A673 (cell line): Measurements from ENCODE around the gene LRRK1. TPM values are rescaled to one million over a fixed set of nuclear protein-coding genes. Genes with fewer than 3 reads are reported as not detected.

Experiments used
- BruUV-seq: library from RNA; stranded (reverse); fragments of 400-500 nt; replicated peaks from 2 replicates; lab custom pipeline; 2021; lab: Mats Ljungman, UMichigan
- CTCF ChIA-PET: fragments of 300-600 bp; sonication (Branson Sonifier 250); formaldehyde crosslinking; loops from one replicate; lab custom pipeline; 2022; ENCODE audit warnings: antibody characterized with exemption; lab: Charles Lee
- POLR2A ChIA-PET: fragments of 300-600 bp; sonication (Branson Sonifier 250); formaldehyde crosslinking; loops from one replicate; lab custom pipeline; 2022; ENCODE audit warnings: antibody characterized with exemption; ENCODE audit not compliant: low non-redundant PET; lab: Charles Lee
- DNase-seq: peaks from one replicate; pipeline ENCODE4 v3.0.0-alpha.2; 2015; ENCODE audit warnings: low spot score
- H3K27ac ChIP-seq: fragments of 200-600 bp; sonication (generic); 2 replicates; pipeline ENCODE4 v1.5.1; 2016; ENCODE audit warnings: mixed run types, low read depth, mild to moderate bottlenecking, mixed read lengths, antibody characterized with exemption, low read length; ENCODE audit not compliant: poor library complexity, severe bottlenecking
- H3K27me3 ChIP-seq: fragments of 200-600 bp; sonication (generic); replicated peaks from 2 replicates; pipeline ENCODE4 v1.6.1; 2017; ENCODE audit warnings: mixed run types, low read depth, mild to moderate bottlenecking, mixed read lengths, antibody characterized with exemption, low read length; ENCODE audit not compliant: insufficient read depth, poor library complexity
- H3K36me3 ChIP-seq: fragments of 200-600 bp; sonication (generic); 2 replicates; pipeline ENCODE4 v1.6.1; 2016; ENCODE audit warnings: mixed run types, mild to moderate bottlenecking, mixed read lengths, antibody characterized with exemption, low read length; ENCODE audit not compliant: insufficient read depth, poor library complexity, severe bottlenecking
- H3K4me1 ChIP-seq: fragments of 200-600 bp; sonication (generic); 2 replicates; pipeline ENCODE4 v1.6.1; 2017; ENCODE audit warnings: mixed run types, mild to moderate bottlenecking, mixed read lengths, antibody characterized with exemption, low read length; ENCODE audit not compliant: insufficient read depth, poor library complexity, severe bottlenecking
- H3K4me3 ChIP-seq: fragments of 200-600 bp; sonication (generic); 2 replicates; pipeline ENCODE4 v1.5.1; 2016; ENCODE audit warnings: low read depth, mixed run types, mild to moderate bottlenecking, mixed read lengths, low read length; ENCODE audit not compliant: poor library complexity, severe bottlenecking
- H3K9me3 ChIP-seq: fragments of 200-600 bp; sonication (generic); 2 replicates; pipeline ENCODE4 v1.6.1; 2016; ENCODE audit warnings: mixed run types, low read depth, mild to moderate bottlenecking, mixed read lengths, antibody characterized with exemption, low read length; ENCODE audit not compliant: poor library complexity, severe bottlenecking
- CTCF ChIP-seq: fragments of 300-800, 200-600 bp; sonication (generic); conservative IDR thresholded peaks from 2 replicates; pipeline ENCODE4 v1.5.1; 2017; ENCODE audit warnings: low read depth, mild to moderate bottlenecking, antibody characterized with exemption, low read length, moderate library complexity, mixed read lengths
- EZH2 ChIP-seq: fragments of 200-600 bp; sonication (generic); IDR thresholded peaks from 2 replicates; pipeline ENCODE4 v1.6.1; 2017; ENCODE audit warnings: borderline replicate concordance, low read depth, mild to moderate bottlenecking, mixed read lengths, antibody characterized with exemption, low read length; ENCODE audit not compliant: poor library complexity, severe bottlenecking
- intact Hi-C: fragments of 100-400 bp; cut with micrococcal nuclease; formaldehyde crosslinking; loops from one replicate; pipeline ENCODE4 v1.10.0; 2022; ENCODE audit not compliant: unreplicated experiment
- total RNA-seq: library from RNA; stranded (reverse); gene quantifications from 2 replicates; pipeline ENCODE4 v1.2.3, GENCODE V29; 2021

Gene LRRK1
- total RNA-seq, 1 experiment from 2014 or later: 7.7 TPM

- BruUV-seq: no TSS peak
- intact Hi-C loops: no loop called here
- Histone ChIP-seq H3K9me3 (no peaks in the 10 kb centered on the region), H3K36me3 (no peaks in the 10 kb centered on the region), H3K27me3 (no peaks in the 10 kb centered on the region), H3K27ac (no peak overlapping the region), H3K4me3 (no peak overlapping the region), H3K4me1 (no peaks in the 10 kb centered on the region)
- TF ChIP-seq CTCF: no peak
- TF ChIP-seq EZH2: no peak
- CTCF ChIA-PET: no interaction called here
- POLR2A ChIA-PET: interaction anchor here (0.6 kb wide), 1 partner anchor 275 kb away, joined by 6 read pairs; no protein-coding TSS in a partner anchor
- no peak for DNase-seq
These were observed 123.9 kb downstream of the LRRK1 start for GRCh38 chr15:101043011-101043410.

- Histone ChIP-seq H3K4me1 (no peaks in the 10 kb centered on the region), H3K4me3 (no peak overlapping the region), H3K27ac (no peak overlapping the region), H3K27me3 (no peaks in the 10 kb centered on the region), H3K9me3 (no peaks in the 10 kb centered on the region), H3K36me3 (no peaks in the 10 kb centered on the region)
- no TSS peak for BruUV-seq
- intact Hi-C loops: no loop called here
- DNase-seq: no peak
- POLR2A ChIA-PET: no interaction called here
- no peak for TF ChIP-seq CTCF
- TF ChIP-seq EZH2: no peak
- CTCF ChIA-PET: no interaction called here
These were observed 124.9 kb downstream of the LRRK1 start for GRCh38 chr15:101043911-101044624.

- BruUV-seq: no TSS peak
- no peaks in the 10 kb centered on the region for H3K4me1 ChIP-seq
- no peak overlapping the region for H3K4me3 ChIP-seq
- DNase-seq: no peak
- intact Hi-C loops: no loop called here
- H3K9me3 ChIP-seq: no peaks in the 10 kb centered on the region
- H3K27ac ChIP-seq: no peak overlapping the region
- no peaks in the 10 kb centered on the region for H3K36me3 ChIP-seq
- POLR2A ChIA-PET: no interaction called here
- no peaks in the 10 kb centered on the region for H3K27me3 ChIP-seq
- no peak for TF ChIP-seq EZH2
- no peak for TF ChIP-seq CTCF
- CTCF ChIA-PET: no interaction called here
These were observed 125.6 kb downstream of the LRRK1 start for GRCh38 chr15:101044625-101045235.
